Mesenchymal stem cell (in vitro differentiated cells and primary cell): ENCODE measurements around the gene PDE3B.
"Not testable (repeated sequence)": the region's sequence is repeated elsewhere in the genome, so short reads cannot be mapped to it uniquely, and the experiment has no call there.

ENCODE experiments used
- DNase-seq: peaks from one replicate; pipeline ENCODE4 v3.0.0-alpha.2; 2013
- H2AFZ ChIP-seq: one replicate; pipeline ENCODE4 v1.6.1; 2013; ENCODE audit warnings: low read depth, mild to moderate bottlenecking, control low read depth, inconsistent platforms, low read length, moderate library complexity
- H2AK5ac ChIP-seq: 2 replicates; pipeline ENCODE4 v1.6.1; 2013; ENCODE audit warnings: low read length, moderate library complexity, mild to moderate bottlenecking, inconsistent platforms; ENCODE audit not compliant: severe bottlenecking
- H2BK120ac ChIP-seq: one replicate; pipeline ENCODE4 v1.6.1; 2013; ENCODE audit warnings: low read depth, mild to moderate bottlenecking, inconsistent platforms, low read length, moderate library complexity
- H2BK12ac ChIP-seq, 2 experiments: one replicate each; pipeline ENCODE4 v1.6.1; 2013; ENCODE audit warnings: inconsistent platforms in 2 of 2, low read length in 2 of 2, mild to moderate bottlenecking in 2 of 2, moderate library complexity in 2 of 2, control low read depth in 1 of 2
- H2BK15ac ChIP-seq: one replicate; pipeline ENCODE4 v1.6.1; 2013; ENCODE audit warnings: mild to moderate bottlenecking, low read depth, inconsistent platforms; ENCODE audit not compliant: poor library complexity, severe bottlenecking
- H2BK5ac ChIP-seq: 2 replicates; pipeline ENCODE4 v1.6.1; 2013; ENCODE audit warnings: low read depth, mild to moderate bottlenecking, low read length, control low read depth, inconsistent platforms; ENCODE audit not compliant: poor library complexity, severe bottlenecking
- H3K14ac ChIP-seq, 2 experiments: one replicate each; pipeline ENCODE4 v1.6.1; 2013; ENCODE audit warnings: inconsistent platforms in 2 of 2, low read length in 2 of 2, control low read depth in 1 of 2, mild to moderate bottlenecking in 1 of 2, moderate library complexity in 1 of 2
- H3K18ac ChIP-seq, 2 experiments: one replicate each; pipeline ENCODE4 v1.6.1; 2013; ENCODE audit warnings: inconsistent platforms in 2 of 2, low read length in 2 of 2, control low read depth in 1 of 2, low read depth in 1 of 2, mild to moderate bottlenecking in 1 of 2
- H3K23ac ChIP-seq, 2 experiments: one replicate each; pipeline ENCODE4 v1.6.1; 2013; ENCODE audit warnings: inconsistent platforms in 2 of 2, low read length in 2 of 2, mild to moderate bottlenecking in 2 of 2, moderate library complexity in 2 of 2, control low read depth in 1 of 2
- H3K27ac ChIP-seq: 2 replicates; pipeline ENCODE4 v1.5.1; 2013; ENCODE audit warnings: mild to moderate bottlenecking, moderate library complexity, low read length, control low read depth, inconsistent platforms; ENCODE audit not compliant: poor library complexity, severe bottlenecking
- H3K27me3 ChIP-seq, 2 experiments: 2 replicates each; pipeline versions ENCODE4 v1.6.1 to v1.7.0; 2013; ENCODE audit warnings: low read length in 2 of 2, mild to moderate bottlenecking in 2 of 2, moderate library complexity in 2 of 2, control low read depth in 1 of 2, inconsistent platforms in 1 of 2; ENCODE audit not compliant: control insufficient read depth in 1 of 2, insufficient read depth in 1 of 2
- H3K36me3 ChIP-seq, 2 experiments: 2 replicates each; pipeline versions ENCODE4 v1.6.1 to v1.7.0; 2013; ENCODE audit warnings: low read length in 2 of 2, control low read depth in 1 of 2, inconsistent platforms in 1 of 2, low read depth in 1 of 2, mild to moderate bottlenecking in 1 of 2; ENCODE audit not compliant: insufficient read depth in 2 of 2, control insufficient read depth in 1 of 2
- H3K4ac ChIP-seq, 2 experiments: one replicate each; pipeline ENCODE4 v1.6.1; 2013; ENCODE audit warnings: inconsistent platforms in 2 of 2, low read length in 2 of 2, mild to moderate bottlenecking in 2 of 2, moderate library complexity in 2 of 2, control low read depth in 1 of 2, low read depth in 1 of 2
- H3K4me1 ChIP-seq: 2 replicates; pipeline ENCODE4 v1.6.1; 2013; ENCODE audit warnings: low read depth, low read length, control low read depth; ENCODE audit not compliant: control insufficient read depth, insufficient read depth
- H3K4me2 ChIP-seq: 2 replicates; pipeline ENCODE4 v1.6.1; 2013; ENCODE audit warnings: low read length, mild to moderate bottlenecking, inconsistent platforms; ENCODE audit not compliant: poor library complexity, severe bottlenecking
- H3K4me3 ChIP-seq, 2 experiments: 2 replicates each; pipeline versions ENCODE4 v1.5.1 to v1.7.0; 2013; ENCODE audit warnings: low read length in 2 of 2, mild to moderate bottlenecking in 2 of 2, control low read depth in 1 of 2, low read depth in 1 of 2; ENCODE audit not compliant: insufficient read depth in 1 of 2
- H3K79me1 ChIP-seq: replicated peaks from 2 replicates; pipeline ENCODE4 v1.6.1; 2013; ENCODE audit warnings: mild to moderate bottlenecking, control low read depth, low read length, inconsistent platforms; ENCODE audit not compliant: poor library complexity, severe bottlenecking
- H3K9ac ChIP-seq: 2 replicates; pipeline ENCODE4 v1.7.0; 2013; ENCODE audit warnings: mild to moderate bottlenecking, low read length, moderate library complexity
- H3K9me3 ChIP-seq: 2 replicates; pipeline ENCODE4 v1.7.0; 2013; ENCODE audit warnings: mild to moderate bottlenecking, low read length; ENCODE audit not compliant: control insufficient read depth
- H4K8ac ChIP-seq: one replicate; pipeline ENCODE4 v1.6.1; 2013; ENCODE audit warnings: inconsistent platforms, mild to moderate bottlenecking, low read length, moderate library complexity
- H4K91ac ChIP-seq: one replicate; pipeline ENCODE4 v1.6.1; 2013; ENCODE audit warnings: mild to moderate bottlenecking, low read length, inconsistent platforms
- WGBS: methylation state at CpG from one replicate; pipeline ENCODE4 v1.1.7; 2013; ENCODE audit warnings: mixed read lengths; 5-methylcytosine and 5-hydroxymethylcytosine counted together

Gene PDE3B

DNA sequence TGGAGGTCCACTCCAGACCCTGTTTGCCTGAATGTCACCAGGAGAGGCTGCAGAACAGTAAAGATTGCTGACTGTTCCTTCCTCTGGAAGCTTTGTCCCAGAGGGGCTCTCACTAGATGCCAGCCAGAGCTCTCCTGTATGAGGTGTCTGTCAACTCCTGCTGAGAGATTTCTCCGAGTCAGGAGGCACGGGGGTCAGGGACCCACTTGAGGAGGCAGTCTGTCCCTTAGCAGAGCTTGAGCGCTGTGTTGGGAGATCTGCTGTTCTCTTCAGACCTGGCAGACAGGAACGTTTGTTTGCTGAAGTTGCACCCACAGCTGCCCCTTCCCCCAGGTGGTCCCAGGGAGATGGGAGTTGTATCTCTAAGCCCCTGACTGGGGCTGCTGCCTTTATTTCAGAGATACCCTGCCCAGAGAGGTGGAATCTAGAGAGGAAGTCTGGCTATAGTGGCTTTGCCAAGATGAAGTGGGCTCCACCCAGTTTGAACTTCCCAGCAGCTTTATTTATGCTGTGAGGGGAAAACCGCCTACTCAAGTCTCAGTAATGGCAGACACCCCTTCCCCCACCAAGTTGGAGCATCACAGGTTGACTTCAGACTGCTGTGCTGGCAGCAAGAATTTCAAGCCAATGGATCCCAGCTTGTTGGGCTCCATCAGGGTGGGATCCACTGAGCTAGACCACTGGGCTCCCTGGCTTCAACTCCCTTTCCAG is 99.4 kb downstream of the PDE3B start:
- Histone ChIP-seq H4K8ac (no peak overlapping the region), H3K27me3 (no peaks in the 10 kb centered on the region), H3K4me2 (no peak overlapping the region), H4K91ac (no peak overlapping the region), H2AK5ac (no peak overlapping the region), H3K23ac (no peak overlapping the region), H3K79me1 (no peaks in the 10 kb centered on the region), H3K9ac (no peak overlapping the region), H2AFZ (no peak overlapping the region), H3K27ac (no peak overlapping the region), H3K36me3 (no peaks in the 10 kb centered on the region), H3K4ac (no peak overlapping the region), H2BK120ac (no peak overlapping the region), H2BK12ac (no peak overlapping the region), H3K14ac (no peak overlapping the region), H2BK5ac (no peak overlapping the region), H3K18ac (no peak overlapping the region), H3K9me3 (peaks cover 4% of the 10 kb centered on the region), H3K4me1 (no peaks in the 10 kb centered on the region), H2BK15ac (no peak overlapping the region), H3K4me3 (no peak overlapping the region)
- DNase-seq: no peak
- 68% methylated on average over 5 of the region's 5 CpGs for WGBS

DNA sequence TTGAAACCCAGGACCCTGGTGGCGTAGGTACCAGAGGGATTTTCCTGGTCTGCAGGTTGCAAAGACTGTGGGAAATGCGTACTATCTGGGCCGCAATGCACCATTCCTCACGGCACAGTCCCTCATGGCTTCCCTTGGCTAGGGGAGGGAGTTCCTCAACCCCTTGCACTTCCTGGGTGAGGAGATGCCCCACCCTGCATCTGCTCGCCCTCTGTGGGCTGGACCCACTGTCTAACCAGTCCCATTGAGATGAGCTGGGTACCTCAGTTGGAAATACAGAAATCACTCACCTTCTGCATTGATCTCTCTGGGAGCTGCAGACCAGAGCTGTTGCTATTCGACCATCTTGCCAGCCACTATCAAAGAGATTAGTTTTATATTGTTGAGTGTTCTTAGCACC is 100.1 kb downstream of the PDE3B start:
- not testable (repeated sequence) for H3K9me3 ChIP-seq, H3K27ac ChIP-seq, H3K9ac ChIP-seq, H3K4ac ChIP-seq, H3K14ac ChIP-seq, H3K18ac ChIP-seq, H2BK5ac ChIP-seq, H3K4me1 ChIP-seq, DNase-seq, H3K23ac ChIP-seq, H3K4me2 ChIP-seq, H4K91ac ChIP-seq, H3K79me1 ChIP-seq, H3K36me3 ChIP-seq, H4K8ac ChIP-seq, H2AK5ac ChIP-seq, H2BK12ac ChIP-seq, H2AFZ ChIP-seq, H3K4me3 ChIP-seq, H2BK15ac ChIP-seq, H2BK120ac ChIP-seq, H3K27me3 ChIP-seq
- 83% methylated on average over 5 of the region's 6 CpGs for WGBS

DNA sequence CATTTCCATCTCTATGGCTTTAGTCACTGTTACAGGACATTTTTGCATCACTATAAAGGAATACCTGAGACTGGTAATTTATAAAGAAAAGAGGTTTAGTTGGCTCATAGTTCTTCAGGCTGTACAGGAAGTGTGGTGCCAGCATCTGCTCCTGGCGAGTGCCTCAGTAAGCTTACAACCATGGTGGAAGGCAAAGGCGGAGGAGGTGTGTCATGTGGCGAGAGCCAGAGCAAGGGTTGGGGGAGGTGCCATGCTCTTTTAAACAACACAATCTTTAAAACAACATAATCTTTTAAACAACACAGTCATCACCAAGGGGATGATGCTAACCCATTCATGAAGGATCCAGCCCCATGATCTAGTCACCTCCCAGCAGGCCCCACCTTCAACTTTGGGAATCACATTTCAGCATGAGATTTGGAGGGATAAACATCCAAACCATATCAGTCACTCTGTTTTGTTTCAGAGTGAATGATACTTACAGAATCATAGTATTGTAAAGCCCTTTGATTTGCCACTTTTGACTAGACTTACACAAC is 103.3 kb downstream of the PDE3B start:
- no peaks in the 10 kb centered on the region for H3K36me3 ChIP-seq
- H3K79me1 ChIP-seq: no peaks in the 10 kb centered on the region
- no peak overlapping the region for H2BK12ac ChIP-seq
- no peak overlapping the region for H4K91ac ChIP-seq
- no peak overlapping the region for H3K23ac ChIP-seq
- no peak overlapping the region for H3K18ac ChIP-seq
- H2AK5ac ChIP-seq: no peak overlapping the region
- H2BK15ac ChIP-seq: no peak overlapping the region
- H2AFZ ChIP-seq: no peak overlapping the region
- H3K9me3 ChIP-seq: no peaks in the 10 kb centered on the region
- H3K27ac ChIP-seq: no peak overlapping the region
- no peak overlapping the region for H3K4me2 ChIP-seq
- no peak overlapping the region for H4K8ac ChIP-seq
- no peak overlapping the region for H3K4me3 ChIP-seq
- H3K14ac ChIP-seq: no peak overlapping the region
- H3K27me3 ChIP-seq: no peaks in the 10 kb centered on the region
- H2BK5ac ChIP-seq: no peak overlapping the region
- no peak overlapping the region for H3K9ac ChIP-seq
- no peak overlapping the region for H3K4ac ChIP-seq
- DNase-seq: no peak
- no peaks in the 10 kb centered on the region for H3K4me1 ChIP-seq
- WGBS: 86% methylated on average over 1 of the region's 3 CpGs
- no peak overlapping the region for H2BK120ac ChIP-seq

DNA sequence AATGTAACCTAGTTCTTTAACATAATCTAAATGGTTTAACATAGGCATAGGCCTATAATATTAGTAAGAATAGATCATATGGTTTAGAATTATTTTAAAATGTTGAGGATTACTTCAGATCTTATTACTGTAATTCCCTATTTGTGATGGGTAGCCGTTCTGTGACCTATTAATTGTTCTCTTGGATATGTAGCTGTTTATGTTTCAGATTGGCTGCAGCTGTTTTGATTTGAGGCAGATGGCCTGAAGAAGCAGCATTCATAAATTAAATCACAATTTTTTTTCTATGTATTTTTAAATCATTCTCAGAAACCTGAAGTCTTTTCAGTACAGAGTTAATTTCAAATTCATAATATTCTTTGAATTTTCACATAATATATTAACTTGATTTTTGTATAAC is 104.5 kb downstream of the PDE3B start:
- H3K4me3 ChIP-seq: no peak overlapping the region
- H2BK15ac ChIP-seq: no peak overlapping the region
- no peak overlapping the region for H3K4me2 ChIP-seq
- no peak overlapping the region for H3K4ac ChIP-seq
- no peaks in the 10 kb centered on the region for H3K9me3 ChIP-seq
- no peak overlapping the region for H3K18ac ChIP-seq
- H3K27ac ChIP-seq: no peak overlapping the region
- no peak overlapping the region for H3K14ac ChIP-seq
- no peaks in the 10 kb centered on the region for H3K4me1 ChIP-seq
- no peaks in the 10 kb centered on the region for H3K79me1 ChIP-seq
- H3K27me3 ChIP-seq: no peaks in the 10 kb centered on the region
- H3K9ac ChIP-seq: no peak overlapping the region
- DNase-seq: no peak
- no peak overlapping the region for H2BK12ac ChIP-seq
- no peak overlapping the region for H3K23ac ChIP-seq
- no peak overlapping the region for H2BK5ac ChIP-seq
- WGBS: no CpG with 5 or more reads among the region's 1 CpG
- no peak overlapping the region for H2AK5ac ChIP-seq
- no peak overlapping the region for H4K8ac ChIP-seq
- no peak overlapping the region for H4K91ac ChIP-seq
- no peaks in the 10 kb centered on the region for H3K36me3 ChIP-seq
- H2AFZ ChIP-seq: no peak overlapping the region
- no peak overlapping the region for H2BK120ac ChIP-seq
